H1 (cell line): ENCODE results near the gene DNAJC28. TPM values are rescaled to one million over a fixed set of nuclear protein-coding genes. Genes with fewer than 3 reads are reported as not detected.

Experiments
- ATF3 ChIP-seq: IDR thresholded peaks from 2 replicates; pipeline ENCODE4 v1.6.1; 2011; ENCODE audit warnings: low read depth, mild to moderate bottlenecking, low read length; ENCODE audit not compliant: insufficient read depth
- HDAC2 ChIP-seq, 2 experiments: fragments of 300-600 bp in 1 of 2; sonication (generic) in 1 of 2; IDR thresholded peaks; 2 replicates each; pipeline ENCODE4 v1.6.1; 2011 to 2012; ENCODE audit warnings: low read depth in 2 of 2, low read length in 2 of 2, mild to moderate bottlenecking in 2 of 2, moderate library complexity in 2 of 2, borderline replicate concordance in 1 of 2, inconsistent platforms in 1 of 2
- KDM5A ChIP-seq: fragments of 200-600 bp; IDR thresholded peaks from 2 replicates; pipeline ENCODE4 v1.7.1; 2012; ENCODE audit warnings: mild to moderate bottlenecking, low read length, inconsistent platforms, mixed read lengths
- SP1 ChIP-seq: IDR thresholded peaks from 2 replicates; pipeline ENCODE4 v1.6.1; 2011; ENCODE audit warnings: low read depth, low read length
- SP4 ChIP-seq: IDR thresholded peaks from 2 replicates; pipeline ENCODE4 v1.6.1; 2012; ENCODE audit warnings: low read length, inconsistent platforms
- SRF ChIP-seq: IDR thresholded peaks from 2 replicates; pipeline ENCODE4 v1.6.1; 2011; ENCODE audit warnings: mild to moderate bottlenecking, low read depth, low read length, moderate library complexity
- TBP ChIP-seq: IDR thresholded peaks from 2 replicates; pipeline ENCODE4 v1.6.1; 2011; ENCODE audit warnings: low read depth, low read length, improper control_type of control experiment
- polyA plus RNA-seq, 7 experiments: library from polyadenylated mRNA; depleted of rRNA in 3 of 7; stranded (reverse) in 5 of 7; unstranded in 2 of 7; fragments of >200 nt in 5 of 7; fragments of 200-250 nt in 2 of 7; gene quantifications; 1 replicate in 5 of 7; 2 replicates in 1 of 7; 4 replicates in 1 of 7; pipeline versions ENCODE4 v1.2.1 to v1.2.3, GENCODE V29; 2011 to 2013; ENCODE audit warnings: missing spikeins in 2 of 7, mixed read lengths in 2 of 7
- total RNA-seq: library from RNA; stranded (reverse); fragmentation: NEBNext Ultra II Directional; extraction: Animal tissue kit (Norgen Biotek cat#: 25700); gene quantifications from 2 replicates; pipeline ENCODE4 v1.2.1, GENCODE V29; 2021

DNAJC28 gene
- total and polyA plus RNA-seq, 2 of the 8 experiments (the other 6 are each of a cell fraction or from before 2014, with no cell fraction given) = 0.97 to 4.3 TPM

GRCh38 chr21:33491373-33492102, at the start of gene DNAJC28 (continued):
- peak in 1 of 2 experiments; percentile 21; a peak in 1 of 4 replicates for TF ChIP-seq HDAC2 (IDR thresholded peaks at IDR 0.05; ENCODE audit: borderline replicate concordance in 1 of 2, low read depth in 2 of 2, low read length in 2 of 2)
- no peak for TF ChIP-seq SP1
- TF ChIP-seq ATF3 = no peak
- TF ChIP-seq TBP = no peak
- no peak for TF ChIP-seq SRF
- TF ChIP-seq SP4 = peak; percentile 89
- no peak for TF ChIP-seq KDM5A
